CD4-positive, alpha-beta T cell (primary cell): ENCODE results near the gene FAM3B. TPM values are rescaled to one million over a fixed set of nuclear protein-coding genes. Genes with fewer than 3 reads are reported as not detected.
"Not testable (repeated sequence)": the region's sequence is repeated elsewhere in the genome, so short reads cannot be mapped to it uniquely, and the experiment has no call there.

Source experiments
- ATAC-seq: fragments of 200-7000 bp; cut with Tn5 transposase; one replicate; pipeline ENCODE4 v1.10.0; 2022; ENCODE audit warnings: mild to moderate bottlenecking; ENCODE audit not compliant: poor library complexity
- CTCF ChIA-PET: fragments of 350-600 bp; sonication (Branson Sonifier 250); formaldehyde crosslinking; loops from one replicate; lab custom pipeline; 2021; ENCODE audit warnings: antibody characterized with exemption, inconsistent platforms; lab: Charles Lee
- POLR2A ChIA-PET: fragments of 350-600 bp; sonication (Branson Sonifier 250); formaldehyde crosslinking; loops from one replicate; lab custom pipeline; 2021; ENCODE audit warnings: antibody characterized with exemption, inconsistent platforms; lab: Charles Lee
- DNase-seq, 14 experiments: peaks; one replicate each; pipeline ENCODE4 v3.0.0-alpha.2; 2013 to 2020; ENCODE audit warnings: mixed read lengths in 2 of 14
- H3K27ac ChIP-seq, 2 donors: one replicate each; pipeline versions ENCODE4 v1.5.1 to v1.7.0; 2013; ENCODE audit warnings: low read length in 2 of 2, low read depth in 1 of 2, mild to moderate bottlenecking in 1 of 2
- H3K27me3 ChIP-seq, 2 experiments: 1 replicate in 1 of 2; 2 replicates in 1 of 2; pipeline versions ENCODE4 v1.6.1 to v1.7.0; 2013; ENCODE audit warnings: low read length in 2 of 2, control low read depth in 1 of 2, mild to moderate bottlenecking in 1 of 2, moderate library complexity in 1 of 2; ENCODE audit not compliant: insufficient read depth in 2 of 2, control insufficient read depth in 1 of 2
- H3K36me3 ChIP-seq: one replicate; pipeline ENCODE4 v1.6.1; 2013; ENCODE audit warnings: low read length, control low read depth; ENCODE audit not compliant: insufficient read depth
- H3K4me1 ChIP-seq: one replicate; pipeline ENCODE4 v1.6.1; 2013; ENCODE audit warnings: low read length, control low read depth; ENCODE audit not compliant: insufficient read depth
- H3K4me3 ChIP-seq: one replicate; pipeline ENCODE4 v1.5.1; 2013; ENCODE audit warnings: mild to moderate bottlenecking, low read length, moderate library complexity
- H3K9me3 ChIP-seq, 2 experiments: 1 replicate in 1 of 2; 2 replicates in 1 of 2; pipeline versions ENCODE4 v1.6.1 to v1.7.0; 2013; ENCODE audit warnings: low read length in 2 of 2, mild to moderate bottlenecking in 2 of 2, control low read depth in 1 of 2, moderate library complexity in 1 of 2; ENCODE audit not compliant: control insufficient read depth in 1 of 2, insufficient read depth in 1 of 2
- H3K27ac Mint-ChIP-seq: one replicate; pipeline ENCODE4 v1.8.0; 2020; ENCODE audit warnings: mixed read lengths
- H3K27me3 Mint-ChIP-seq: one replicate; pipeline ENCODE4 v1.8.0; 2021; ENCODE audit warnings: mixed read lengths
- H3K36me3 Mint-ChIP-seq: one replicate; pipeline ENCODE4 v1.8.0; 2021; ENCODE audit warnings: low read depth, mixed read lengths
- H3K4me1 Mint-ChIP-seq: one replicate; pipeline ENCODE4 v1.8.0; 2021; ENCODE audit warnings: low read depth, mixed read lengths
- H3K4me3 Mint-ChIP-seq: one replicate; pipeline ENCODE4 v1.8.0; 2020; ENCODE audit warnings: mild to moderate bottlenecking, mixed read lengths
- H3K9me3 Mint-ChIP-seq: one replicate; pipeline ENCODE4 v1.8.0; 2020; ENCODE audit warnings: mixed read lengths
- intact Hi-C, 2 experiments: fragments of 100-400 bp; cut with DNase I in 1 of 2; cut with micrococcal nuclease in 1 of 2; formaldehyde crosslinking; loops; one replicate each; pipeline versions ENCODE4 v1.15.1 to v1.9.0; 2023 to 2025; cut with DNase I, micrococcal nuclease
- total RNA-seq, 174 experiments: library from RNA in 2 of 174; stranded (reverse) in 2 of 174; gene quantifications; one replicate each; pipeline ENCODE4 v1.2.3 and lab custom pipeline; 2021 to 2026
- TF ChIP-seq, protein P1 (sequence below): fragments of 200-600 bp; IDR thresholded peaks from one replicate; pipeline ENCODE4 v1.8.0; 2022; ENCODE audit warnings: antibody characterized with exemption, mild to moderate bottlenecking

The FAM3B gene
- total RNA-seq, 2 experiments from 2014 or later = not detected

DNA sequence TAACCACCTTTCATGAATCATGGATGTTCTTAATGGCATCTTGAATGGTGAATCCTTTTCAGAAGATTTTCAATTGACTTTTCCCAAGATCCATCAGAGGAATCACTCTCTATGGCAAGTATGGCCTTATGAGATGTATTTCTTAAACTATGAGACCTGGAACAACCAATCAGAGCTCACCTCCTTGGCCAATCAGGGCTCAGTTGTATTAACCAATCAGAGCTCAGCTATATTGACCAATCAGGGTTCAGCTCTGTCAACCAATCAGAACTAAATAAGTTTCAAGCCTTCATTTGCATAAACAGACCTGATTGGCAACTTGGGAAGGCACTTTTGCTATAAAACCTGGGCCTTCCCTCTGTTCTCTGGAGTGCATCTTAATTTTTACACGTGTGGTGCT lies 13.6 kb upstream of the FAM3B start:
- no peak overlapping the region for H3K27ac ChIP-seq
- peaks cover 7% of the 10 kb centered on the region for H3K4me1 Mint-ChIP-seq
- intact Hi-C loops = no loop called here
- no peaks in the 10 kb centered on the region for H3K9me3 Mint-ChIP-seq
- ChIA-PET POLR2A (no interaction called here), CTCF (interaction anchor here (1.0 kb wide), 1 partner anchor 20 kb away, joined by 3 read pairs; no protein-coding TSS in a partner anchor)
- no peaks in the 10 kb centered on the region for H3K36me3 Mint-ChIP-seq
- ATAC-seq = no peak
- no peak overlapping the region for H3K4me3 ChIP-seq
- peaks cover 4 to 11% of the 10 kb centered on the region in 2 experiments for H3K9me3 ChIP-seq
- no peak overlapping the region for H3K27ac Mint-ChIP-seq
- H3K4me3 Mint-ChIP-seq = no peak overlapping the region
- no peaks in the 10 kb centered on the region for H3K4me1 ChIP-seq
- no peak for DNase-seq
- H3K36me3 ChIP-seq = no peaks in the 10 kb centered on the region
- H3K27me3 ChIP-seq = no peaks in the 10 kb centered on the region
- TF ChIP-seq, protein P1, sequence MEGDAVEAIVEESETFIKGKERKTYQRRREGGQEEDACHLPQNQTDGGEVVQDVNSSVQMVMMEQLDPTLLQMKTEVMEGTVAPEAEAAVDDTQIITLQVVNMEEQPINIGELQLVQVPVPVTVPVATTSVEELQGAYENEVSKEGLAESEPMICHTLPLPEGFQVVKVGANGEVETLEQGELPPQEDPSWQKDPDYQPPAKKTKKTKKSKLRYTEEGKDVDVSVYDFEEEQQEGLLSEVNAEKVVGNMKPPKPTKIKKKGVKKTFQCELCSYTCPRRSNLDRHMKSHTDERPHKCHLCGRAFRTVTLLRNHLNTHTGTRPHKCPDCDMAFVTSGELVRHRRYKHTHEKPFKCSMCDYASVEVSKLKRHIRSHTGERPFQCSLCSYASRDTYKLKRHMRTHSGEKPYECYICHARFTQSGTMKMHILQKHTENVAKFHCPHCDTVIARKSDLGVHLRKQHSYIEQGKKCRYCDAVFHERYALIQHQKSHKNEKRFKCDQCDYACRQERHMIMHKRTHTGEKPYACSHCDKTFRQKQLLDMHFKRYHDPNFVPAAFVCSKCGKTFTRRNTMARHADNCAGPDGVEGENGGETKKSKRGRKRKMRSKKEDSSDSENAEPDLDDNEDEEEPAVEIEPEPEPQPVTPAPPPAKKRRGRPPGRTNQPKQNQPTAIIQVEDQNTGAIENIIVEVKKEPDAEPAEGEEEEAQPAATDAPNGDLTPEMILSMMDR = no peak
- H3K27me3 Mint-ChIP-seq = peaks cover 15% of the 10 kb centered on the region

DNA sequence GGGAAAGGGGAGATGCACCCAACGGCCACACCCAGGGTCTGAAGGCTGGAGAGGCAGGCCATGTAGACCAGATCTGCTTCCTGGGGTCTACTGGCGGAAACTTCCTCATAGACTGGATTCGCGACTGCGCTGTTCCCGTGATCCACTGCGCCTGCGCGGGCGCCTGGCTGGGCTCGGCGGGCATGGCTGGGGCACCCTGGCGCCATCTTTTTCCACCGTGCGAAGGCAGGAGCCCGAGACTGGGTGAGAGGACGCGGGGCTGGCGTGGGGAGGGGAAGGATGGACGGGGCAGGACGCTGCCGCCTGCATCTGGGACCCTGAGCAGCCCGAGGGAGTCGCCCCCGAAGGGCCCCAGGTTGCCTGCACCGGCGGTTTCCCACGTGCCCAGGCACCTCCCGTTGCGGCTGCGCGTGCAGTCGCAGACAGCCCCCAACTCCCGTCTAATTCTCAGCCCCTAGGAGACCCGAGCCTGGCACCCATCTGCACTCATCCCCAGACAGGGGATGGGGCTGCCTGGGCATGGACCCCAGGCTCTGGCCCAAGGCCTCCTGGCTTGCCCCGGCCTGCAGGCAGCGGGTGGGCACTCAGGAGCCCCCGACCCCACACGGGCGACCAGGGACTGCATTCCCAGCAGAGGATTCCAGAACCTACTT lies 12.4 kb upstream of the FAM3B start:
- ChIA-PET POLR2A (no interaction called here), CTCF (interaction anchor here (1.0 kb wide), 1 partner anchor 21 kb away, joined by 3 read pairs; no protein-coding TSS in a partner anchor)
- no peak for ATAC-seq
- Histone ChIP-seq H3K27ac (no peak overlapping the region), H3K27me3 (no peaks in the 10 kb centered on the region), H3K4me3 (no peak overlapping the region), H3K9me3 (peaks cover 4 to 11% of the 10 kb centered on the region in 2 experiments), H3K36me3 (no peaks in the 10 kb centered on the region), H3K4me1 (no peaks in the 10 kb centered on the region)
- Mint-ChIP-seq H3K27me3 (peaks cover 9% of the 10 kb centered on the region), H3K27ac (no peak overlapping the region), H3K36me3 (no peaks in the 10 kb centered on the region), H3K9me3 (no peaks in the 10 kb centered on the region), H3K4me1 (peaks cover 8% of the 10 kb centered on the region), H3K4me3 (no peak overlapping the region)
- DNase-seq = no peak
- intact Hi-C loops = no loop called here
- TF ChIP-seq, protein P1 = no peak

DNA sequence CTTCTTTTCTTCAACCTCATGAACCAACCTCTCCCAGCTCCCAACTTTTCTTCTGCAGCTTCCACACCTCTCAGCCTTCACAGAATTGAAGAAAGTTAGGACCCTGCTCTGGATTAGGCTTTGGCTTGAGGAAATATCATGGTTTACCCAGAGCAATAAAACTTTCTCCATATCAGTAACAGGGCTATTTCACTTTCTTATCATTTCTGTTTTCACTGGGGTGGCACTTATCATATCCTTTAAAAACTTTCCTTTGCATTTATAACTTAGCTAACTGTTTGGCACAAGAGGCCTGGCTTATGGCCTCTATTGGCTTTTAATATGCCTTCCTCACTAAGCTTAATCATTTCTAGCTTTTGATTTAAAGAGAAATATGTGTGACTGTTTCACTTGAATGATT lies 9.4 kb upstream of the FAM3B start:
- no peaks in the 10 kb centered on the region for H3K36me3 ChIP-seq
- TF ChIP-seq, protein P1 = no peak
- no peaks in the 10 kb centered on the region for H3K27me3 ChIP-seq
- no peak for ATAC-seq
- ChIA-PET CTCF (interaction anchor here (1.3 kb wide), 1 partner anchor 24 kb away, joined by 3 read pairs; no protein-coding TSS in a partner anchor), POLR2A (no interaction called here)
- H3K4me1 ChIP-seq = no peaks in the 10 kb centered on the region
- Mint-ChIP-seq H3K27ac (no peak overlapping the region), H3K4me1 (peaks cover 8% of the 10 kb centered on the region), H3K9me3 (no peaks in the 10 kb centered on the region), H3K4me3 (no peak overlapping the region), H3K27me3 (peaks cover 14% of the 10 kb centered on the region), H3K36me3 (no peaks in the 10 kb centered on the region)
- no peak overlapping the region for H3K27ac ChIP-seq
- DNase-seq = no peak
- H3K9me3 ChIP-seq = peaks cover 0 to 11% of the 10 kb centered on the region in 2 experiments
- no peak overlapping the region for H3K4me3 ChIP-seq
- intact Hi-C loops = no loop called here

DNA sequence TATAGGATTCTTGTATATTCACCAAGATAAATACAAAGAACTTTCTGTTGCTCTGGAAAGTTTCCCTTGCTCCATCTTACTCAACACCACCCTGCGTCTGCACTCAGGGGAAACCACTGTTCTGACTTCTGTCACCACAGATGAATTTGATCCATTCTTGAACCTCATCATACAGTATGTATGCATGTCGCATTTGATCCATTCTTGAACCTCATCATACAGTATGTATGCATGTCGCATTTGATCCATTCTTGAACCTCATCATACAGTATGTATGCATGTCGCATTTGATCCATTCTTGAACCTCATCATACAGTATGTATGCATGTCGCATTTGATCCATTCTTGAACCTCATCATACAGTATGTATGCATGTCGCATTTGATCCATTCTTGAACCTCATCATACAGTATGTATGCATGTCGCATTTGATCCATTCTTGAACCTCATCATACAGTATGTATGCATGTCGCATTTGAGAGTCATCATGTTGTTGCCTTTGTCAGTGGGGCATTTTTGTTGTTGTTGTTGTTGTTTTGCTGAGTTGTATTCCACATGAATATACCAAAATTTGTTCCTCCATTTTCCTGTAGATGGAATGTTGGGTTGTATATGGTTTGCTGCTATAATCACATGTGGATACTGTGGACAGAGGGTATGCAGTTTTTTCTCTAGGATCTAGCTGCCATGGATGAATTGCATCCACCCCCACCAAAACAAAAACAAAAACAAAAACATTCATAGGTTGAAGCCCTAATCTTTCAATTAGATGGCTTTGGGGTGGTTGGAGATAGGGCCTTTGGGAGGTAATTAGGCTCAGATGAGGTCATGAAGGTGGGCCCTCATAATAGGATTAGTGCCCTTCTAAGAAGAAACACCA lies 3.1 kb upstream of the FAM3B start:
- H3K27ac Mint-ChIP-seq, intact Hi-C loops, DNase-seq, H3K4me3 Mint-ChIP-seq, H3K4me1 Mint-ChIP-seq, CTCF ChIA-PET, H3K9me3 Mint-ChIP-seq, H3K27ac ChIP-seq, H3K36me3 Mint-ChIP-seq, POLR2A ChIA-PET, H3K36me3 ChIP-seq, H3K4me3 ChIP-seq, ATAC-seq, H3K4me1 ChIP-seq: not testable (repeated sequence)
- peaks cover 0 to 12% of the 10 kb centered on the region in 2 experiments for H3K9me3 ChIP-seq
- H3K27me3 Mint-ChIP-seq = peaks cover 44% of the 10 kb centered on the region
- H3K27me3 ChIP-seq = peaks cover 21 to 32% of the 10 kb centered on the region in 2 experiments
